Measurements from ENCODE around the gene CREM. TPM values are rescaled to one million over a fixed set of nuclear protein-coding genes. Genes with fewer than 3 reads are reported as not detected.

Gene CREM
- total and polyA plus RNA-seq, 3 donors from 2014 or later: 156 to 405 (median 266) TPM

DNA sequence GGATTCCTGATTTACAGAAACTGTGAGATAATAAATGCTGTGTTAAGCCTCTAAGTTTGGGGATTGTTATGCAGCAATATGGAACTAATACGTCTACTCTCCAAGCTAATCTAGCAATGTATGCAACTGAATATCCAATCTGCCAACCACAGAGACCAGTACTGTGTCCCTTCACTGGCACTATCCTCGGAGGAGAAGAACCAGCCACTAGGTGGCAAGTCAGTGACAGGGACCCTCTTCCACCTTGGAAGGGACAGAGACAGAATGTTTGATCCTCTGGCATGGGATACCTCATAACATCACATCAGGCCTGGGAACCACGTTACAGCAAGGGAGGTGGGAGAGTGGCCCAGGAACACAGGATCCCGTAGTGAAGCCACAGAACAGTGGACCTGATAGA is 96.4 kb downstream of the CREM start:
- Histone ChIP-seq H3K4me1 (no peaks in the 10 kb centered on the region), H3K36me3 (ENCODE audit: low read depth, missing control alignments) (no peaks in the 10 kb centered on the region), H3K27me3 (no peaks in the 10 kb centered on the region), H3K27ac (no peak overlapping the region), H3K4me3 (no peak overlapping the region), H3K9me3 (no peaks in the 10 kb centered on the region)
- 90 to 91% methylated on average over 4 of the region's 4 CpGs for WGBS, 2 donors
- TF ChIP-seq, protein P1, sequence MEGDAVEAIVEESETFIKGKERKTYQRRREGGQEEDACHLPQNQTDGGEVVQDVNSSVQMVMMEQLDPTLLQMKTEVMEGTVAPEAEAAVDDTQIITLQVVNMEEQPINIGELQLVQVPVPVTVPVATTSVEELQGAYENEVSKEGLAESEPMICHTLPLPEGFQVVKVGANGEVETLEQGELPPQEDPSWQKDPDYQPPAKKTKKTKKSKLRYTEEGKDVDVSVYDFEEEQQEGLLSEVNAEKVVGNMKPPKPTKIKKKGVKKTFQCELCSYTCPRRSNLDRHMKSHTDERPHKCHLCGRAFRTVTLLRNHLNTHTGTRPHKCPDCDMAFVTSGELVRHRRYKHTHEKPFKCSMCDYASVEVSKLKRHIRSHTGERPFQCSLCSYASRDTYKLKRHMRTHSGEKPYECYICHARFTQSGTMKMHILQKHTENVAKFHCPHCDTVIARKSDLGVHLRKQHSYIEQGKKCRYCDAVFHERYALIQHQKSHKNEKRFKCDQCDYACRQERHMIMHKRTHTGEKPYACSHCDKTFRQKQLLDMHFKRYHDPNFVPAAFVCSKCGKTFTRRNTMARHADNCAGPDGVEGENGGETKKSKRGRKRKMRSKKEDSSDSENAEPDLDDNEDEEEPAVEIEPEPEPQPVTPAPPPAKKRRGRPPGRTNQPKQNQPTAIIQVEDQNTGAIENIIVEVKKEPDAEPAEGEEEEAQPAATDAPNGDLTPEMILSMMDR (IDR thresholded peaks at IDR 0.05): no peak
- TF ChIP-seq POLR2A (IDR thresholded peaks at IDR 0.05): no peak
- intact Hi-C loops (cut with DNase I; ENCODE audit: low total_unique reads): no loop called here
- no peak for DNase-seq

DNA sequence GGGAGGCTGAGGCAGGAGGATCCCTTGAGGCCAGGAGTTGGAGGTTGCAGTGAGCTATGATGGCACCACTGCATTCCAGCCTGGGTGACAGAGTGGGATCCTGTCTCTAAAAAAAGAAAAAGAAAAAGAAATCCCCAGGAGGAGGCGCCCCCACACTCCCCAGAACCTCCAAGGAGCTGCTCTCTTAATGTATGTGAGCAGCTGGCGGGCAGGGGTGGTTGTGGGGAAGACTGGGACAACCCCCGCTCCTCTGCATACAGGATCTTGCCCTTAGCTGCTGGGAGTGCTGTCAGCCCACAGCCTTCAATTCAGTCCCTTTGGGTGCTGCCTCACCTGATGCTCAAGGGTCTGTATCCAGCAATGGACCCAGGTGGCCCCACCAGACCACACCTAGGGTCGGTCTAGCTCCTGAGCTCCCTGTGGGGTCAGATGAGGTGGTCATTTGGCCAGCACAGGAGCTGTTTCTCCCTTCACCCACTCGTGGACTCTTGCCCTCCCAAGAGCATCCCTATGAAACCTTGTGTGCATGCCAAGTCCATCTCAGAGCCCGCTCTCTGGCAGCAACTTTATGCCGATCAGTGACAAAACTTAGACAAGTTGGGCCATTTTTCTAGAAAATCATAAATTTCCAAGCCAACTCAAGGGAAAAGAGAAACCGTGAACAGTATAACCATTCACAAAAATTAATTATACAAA is 97.5 kb downstream of the CREM start:
- Histone ChIP-seq H3K4me1 (no peaks in the 10 kb centered on the region), H3K9me3 (no peaks in the 10 kb centered on the region), H3K27me3 (no peaks in the 10 kb centered on the region), H3K4me3 (no peak overlapping the region), H3K27ac (no peak overlapping the region), H3K36me3 (ENCODE audit: low read depth, missing control alignments) (no peaks in the 10 kb centered on the region)
- intact Hi-C loops (cut with DNase I; ENCODE audit: low total_unique reads): no loop called here
- TF ChIP-seq POLR2A (IDR thresholded peaks at IDR 0.05): no peak
- TF ChIP-seq, protein P1 (IDR thresholded peaks at IDR 0.05): no peak
- DNase-seq: no peak
- 95 to 96% methylated on average over 6 to 8 of the region's 8 CpGs for WGBS, 2 donors

DNA sequence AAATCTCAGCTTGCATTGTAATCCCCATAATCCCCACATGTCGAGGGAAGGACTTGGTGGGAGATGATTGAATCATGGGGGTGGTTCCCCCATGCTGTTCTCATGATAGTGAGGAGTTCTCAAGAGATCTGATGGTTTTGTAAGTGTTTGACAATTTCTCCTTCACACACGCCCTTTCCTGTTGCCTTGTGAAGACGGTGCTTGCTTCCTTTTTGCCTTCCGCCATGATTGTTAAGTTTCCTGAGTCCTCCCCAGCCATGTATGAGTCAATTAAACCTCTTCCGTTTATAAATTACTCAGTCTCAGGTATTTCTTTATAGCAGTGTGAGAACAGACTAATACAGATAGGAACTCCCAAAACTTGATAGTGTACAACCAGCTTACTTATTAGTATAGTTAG is 98.6 kb downstream of the CREM start:
- Histone ChIP-seq H3K36me3 (ENCODE audit: low read depth, missing control alignments) (no peaks in the 10 kb centered on the region), H3K4me3 (no peak overlapping the region), H3K9me3 (no peaks in the 10 kb centered on the region), H3K27me3 (no peaks in the 10 kb centered on the region), H3K27ac (no peak overlapping the region), H3K4me1 (no peaks in the 10 kb centered on the region)
- intact Hi-C loops (cut with DNase I; ENCODE audit: low total_unique reads): no loop called here
- TF ChIP-seq, protein P1 (IDR thresholded peaks at IDR 0.05): no peak
- no peak for TF ChIP-seq POLR2A (IDR thresholded peaks at IDR 0.05)
- WGBS, 2 donors: 64 to 84% methylated on average over 5 of the region's 5 CpGs
- DNase-seq: no peak

DNA sequence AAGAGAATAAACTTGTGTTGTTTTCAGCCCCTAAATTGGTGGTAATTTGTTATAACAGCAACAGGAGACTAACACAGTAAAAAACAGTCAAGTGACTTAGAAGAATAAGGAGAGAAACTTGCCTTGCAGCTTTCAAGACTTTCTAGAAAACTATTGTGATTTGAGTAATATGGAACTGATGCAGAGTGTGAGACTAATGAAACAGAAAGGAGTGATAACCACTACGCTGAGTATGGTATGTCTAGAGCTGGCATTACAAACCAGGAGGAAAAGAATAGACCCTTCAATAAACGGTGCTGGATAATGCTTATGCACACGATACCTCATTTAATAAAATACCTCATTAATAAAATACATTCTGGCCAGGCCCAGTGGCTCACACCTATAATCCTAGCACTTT is 99.9 kb downstream of the CREM start:
- no peak overlapping the region for H3K27ac ChIP-seq
- no peak for TF ChIP-seq POLR2A (IDR thresholded peaks at IDR 0.05)
- TF ChIP-seq, protein P1 (IDR thresholded peaks at IDR 0.05): no peak
- H3K4me3 ChIP-seq: no peak overlapping the region
- 91 to 93% methylated on average over 3 of the region's 3 CpGs for WGBS, 2 donors
- H3K27me3 ChIP-seq: no peaks in the 10 kb centered on the region
- H3K4me1 ChIP-seq: no peaks in the 10 kb centered on the region
- H3K9me3 ChIP-seq: no peaks in the 10 kb centered on the region
- H3K36me3 ChIP-seq (ENCODE audit: low read depth, missing control alignments): no peaks in the 10 kb centered on the region
- DNase-seq: no peak
- intact Hi-C loops (cut with DNase I; ENCODE audit: low total_unique reads): no loop called here

DNA sequence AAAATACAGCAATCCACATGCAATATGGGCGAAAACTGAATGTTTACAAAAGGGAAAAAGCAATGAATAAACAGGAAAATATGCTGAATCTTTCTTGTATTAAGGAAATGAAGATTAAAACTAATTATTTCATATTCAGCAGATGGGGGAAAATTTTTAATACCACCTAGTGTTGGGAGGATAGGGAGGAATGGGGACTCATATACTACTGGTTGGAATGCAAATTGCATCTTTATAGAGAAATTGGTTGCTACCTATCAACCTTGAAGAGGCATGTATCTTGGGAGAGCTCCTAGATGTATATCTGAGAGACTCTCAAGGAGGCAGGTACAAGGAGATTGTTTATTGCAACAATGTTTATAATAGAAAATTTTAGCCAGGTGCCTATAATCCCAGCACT is 101.4 kb downstream of the CREM start:
- intact Hi-C loops (cut with DNase I; ENCODE audit: low total_unique reads): no loop called here
- no peak for DNase-seq
- no peak for TF ChIP-seq POLR2A (IDR thresholded peaks at IDR 0.05)
- H3K9me3 ChIP-seq: no peaks in the 10 kb centered on the region
- no peaks in the 10 kb centered on the region for H3K27me3 ChIP-seq
- 85 to 100% methylated on average over 1 of the region's 1 CpG for WGBS, 2 donors
- no peaks in the 10 kb centered on the region for H3K36me3 ChIP-seq (ENCODE audit: low read depth, missing control alignments)
- H3K4me3 ChIP-seq: no peak overlapping the region
- no peak overlapping the region for H3K27ac ChIP-seq
- no peaks in the 10 kb centered on the region for H3K4me1 ChIP-seq

All from testis (tissue), 3 donors.